Sigmoid colon (tissue), 7 donors: ENCODE measurements around the gene SPRR4. TPM values are rescaled to one million over a fixed set of nuclear protein-coding genes. Genes with fewer than 3 reads are reported as not detected.

Source experiments
- DNase-seq: peaks from one replicate; pipeline ENCODE4 v3.0.0-alpha.2; 2019
- H3K27ac ChIP-seq, 4 donors: fragments of 200-600 bp; sonication (generic); one replicate each; pipeline ENCODE4 v1.5.1; 2016 to 2019; ENCODE audit warnings: mild to moderate bottlenecking in 1 of 4
- H3K27me3 ChIP-seq, 3 donors: fragments of 200-600 bp; sonication (generic); one replicate each; pipeline ENCODE4 v1.5.1; 2019; ENCODE audit warnings: mild to moderate bottlenecking in 1 of 3
- H3K36me3 ChIP-seq, 4 donors: fragments of 200-600 bp; sonication (generic); one replicate each; pipeline ENCODE4 v1.5.1; 2016 to 2019
- H3K4me1 ChIP-seq, 4 donors: fragments of 200-600 bp; sonication (generic); one replicate each; pipeline ENCODE4 v1.5.1; 2017 to 2019
- H3K4me3 ChIP-seq, 4 donors: fragments of 200-600 bp; sonication (generic); one replicate each; pipeline ENCODE4 v1.5.1; 2017 to 2019; ENCODE audit warnings: mild to moderate bottlenecking in 2 of 4, moderate library complexity in 1 of 4
- H3K9me3 ChIP-seq, 4 donors: fragments of 200-600 bp in 3 of 4; sonication (generic) in 3 of 4; one replicate each; pipeline versions ENCODE4 v1.5.1 to v1.6.1; 2013 to 2019
- EP300 ChIP-seq, 4 donors: sonication (generic); formaldehyde crosslinking; IDR thresholded peaks; one replicate each; pipeline ENCODE4 v1.6.1; 2017; ENCODE audit warnings: antibody characterized with exemption in 4 of 4
- POLR2A ChIP-seq, 2 donors: fragments of 450-650 bp; IDR thresholded peaks; one replicate each; pipeline ENCODE4 v1.6.1; 2016; ENCODE audit warnings: antibody characterized with exemption in 2 of 2, mild to moderate bottlenecking in 2 of 2, moderate library complexity in 2 of 2
- POLR2AphosphoS5 ChIP-seq, 4 donors: sonication (generic); formaldehyde crosslinking; IDR thresholded peaks; one replicate each; pipeline ENCODE4 v1.6.1; 2017; ENCODE audit warnings: antibody characterized with exemption in 4 of 4
- WGBS, 2 donors: extraction: QIAGEN DNeasy Blood & Tissue Kit; methylation state at CpG; one replicate each; pipeline ENCODE4 v1.1.7; 2013; 5-methylcytosine and 5-hydroxymethylcytosine counted together
- intact Hi-C: fragments of 100-400 bp; cut with DNase I; formaldehyde crosslinking; loops from one replicate; pipeline ENCODE4 v1.15.1; 2023
- polyA plus RNA-seq, 3 donors: library from polyadenylated mRNA; stranded (reverse); fragments of 200-250 nt; gene quantifications; one replicate each; pipeline ENCODE4 v1.2.3, GENCODE V29; 2013
- total RNA-seq, 4 donors: library from RNA; depleted of rRNA; stranded (reverse); fragments of >200 nt; gene quantifications; one replicate each; pipeline ENCODE4 v1.1.0, GENCODE V29; 2016
- TF ChIP-seq, protein P1 (sequence below), 4 experiments: fragments of 450-650 bp in 3 of 4; fragments of 200-600 bp in 1 of 4; IDR thresholded peaks; one replicate each; pipeline ENCODE4 v1.5.1; 2016 to 2019; ENCODE audit warnings: antibody characterized with exemption in 4 of 4, mild to moderate bottlenecking in 3 of 4, moderate library complexity in 2 of 4
- donor health status: healthy with polysubstance abuse.
- donor health status: Bipolar disorder and iron deficiency.
- donor health status: healthy.

The SPRR4 gene
- total and polyA plus RNA-seq, 7 donors: not detected

DNA sequence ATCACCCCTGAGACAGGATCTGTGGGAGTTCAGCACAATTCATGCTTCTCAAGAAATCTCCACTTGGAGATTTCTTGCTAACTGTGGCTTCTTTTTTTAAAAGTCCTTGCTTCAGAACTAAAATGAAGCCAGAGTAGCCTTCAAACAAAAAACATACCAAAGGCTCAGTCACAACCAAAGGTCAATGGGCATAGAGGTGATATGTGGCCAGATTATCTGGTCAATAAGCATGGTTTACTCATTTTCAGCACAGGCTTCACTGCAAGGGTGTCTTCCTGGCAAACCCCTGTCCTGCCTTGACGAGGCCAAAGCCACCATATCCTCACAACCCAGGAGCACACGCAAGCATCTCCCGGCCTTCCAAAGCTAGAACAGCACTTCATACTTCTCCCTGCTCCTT lies 11.2 kb upstream of the SPRR4 start:
- H3K9me3 ChIP-seq: no peaks in the 10 kb centered on the region
- H3K4me3 ChIP-seq: no peak overlapping the region
- TF ChIP-seq EP300 (IDR thresholded peaks at IDR 0.05): no peak
- no peak for TF ChIP-seq POLR2A (IDR thresholded peaks at IDR 0.05)
- TF ChIP-seq, protein P1, sequence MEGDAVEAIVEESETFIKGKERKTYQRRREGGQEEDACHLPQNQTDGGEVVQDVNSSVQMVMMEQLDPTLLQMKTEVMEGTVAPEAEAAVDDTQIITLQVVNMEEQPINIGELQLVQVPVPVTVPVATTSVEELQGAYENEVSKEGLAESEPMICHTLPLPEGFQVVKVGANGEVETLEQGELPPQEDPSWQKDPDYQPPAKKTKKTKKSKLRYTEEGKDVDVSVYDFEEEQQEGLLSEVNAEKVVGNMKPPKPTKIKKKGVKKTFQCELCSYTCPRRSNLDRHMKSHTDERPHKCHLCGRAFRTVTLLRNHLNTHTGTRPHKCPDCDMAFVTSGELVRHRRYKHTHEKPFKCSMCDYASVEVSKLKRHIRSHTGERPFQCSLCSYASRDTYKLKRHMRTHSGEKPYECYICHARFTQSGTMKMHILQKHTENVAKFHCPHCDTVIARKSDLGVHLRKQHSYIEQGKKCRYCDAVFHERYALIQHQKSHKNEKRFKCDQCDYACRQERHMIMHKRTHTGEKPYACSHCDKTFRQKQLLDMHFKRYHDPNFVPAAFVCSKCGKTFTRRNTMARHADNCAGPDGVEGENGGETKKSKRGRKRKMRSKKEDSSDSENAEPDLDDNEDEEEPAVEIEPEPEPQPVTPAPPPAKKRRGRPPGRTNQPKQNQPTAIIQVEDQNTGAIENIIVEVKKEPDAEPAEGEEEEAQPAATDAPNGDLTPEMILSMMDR (IDR thresholded peaks at IDR 0.05): no peak
- TF ChIP-seq POLR2AphosphoS5 (IDR thresholded peaks at IDR 0.05): no peak
- 73 to 84% methylated on average over 3 of the region's 3 CpGs for WGBS, 2 donors
- no peaks in the 10 kb centered on the region for H3K4me1 ChIP-seq
- DNase-seq: no peak
- intact Hi-C loops: no loop called here
- no peaks in the 10 kb centered on the region for H3K36me3 ChIP-seq
- no peaks in the 10 kb centered on the region for H3K27me3 ChIP-seq
- H3K27ac ChIP-seq: no peak overlapping the region

DNA sequence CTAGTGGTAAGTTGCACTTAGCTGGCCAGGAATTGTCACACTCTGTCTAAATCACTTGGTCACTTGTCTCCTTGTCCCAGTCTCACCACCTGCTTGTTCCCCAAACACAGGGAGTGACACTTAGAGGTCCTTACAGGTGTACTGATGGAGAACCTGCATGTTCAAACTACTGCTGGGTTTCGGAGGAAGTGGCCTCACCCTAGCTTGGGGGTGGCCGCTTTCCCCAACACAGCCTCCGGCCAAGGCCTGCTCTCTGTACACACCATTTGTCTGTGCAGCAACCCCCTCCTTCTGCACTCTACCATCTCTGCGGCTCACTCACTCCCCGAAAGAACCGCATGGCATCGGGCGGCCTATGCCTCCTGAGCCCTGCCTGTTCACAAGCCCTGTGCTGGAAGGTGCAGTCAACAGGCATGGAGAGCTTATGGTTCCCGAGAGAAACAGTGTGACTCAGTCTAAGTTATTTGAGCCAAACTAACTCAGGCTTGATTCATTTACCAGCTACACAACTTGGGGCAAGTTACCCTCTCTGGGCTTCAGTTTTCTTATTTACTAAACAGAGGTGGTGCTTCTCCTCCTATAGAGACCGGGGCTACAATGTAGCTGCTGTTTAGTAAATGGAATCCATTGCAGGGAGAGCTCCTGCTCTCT lies 10.5 kb upstream of the SPRR4 start:
- no peaks in the 10 kb centered on the region for H3K9me3 ChIP-seq
- no peak for DNase-seq
- TF ChIP-seq POLR2AphosphoS5 (IDR thresholded peaks at IDR 0.05) (no peak), POLR2A (IDR thresholded peaks at IDR 0.05) (no peak), EP300 (IDR thresholded peaks at IDR 0.05) (no peak)
- TF ChIP-seq, protein P1 (IDR thresholded peaks at IDR 0.05): no peak
- H3K4me3 ChIP-seq: no peak overlapping the region
- intact Hi-C loops: no loop called here
- no peaks in the 10 kb centered on the region for H3K4me1 ChIP-seq
- no peaks in the 10 kb centered on the region for H3K27me3 ChIP-seq
- no peak overlapping the region for H3K27ac ChIP-seq
- WGBS, 2 donors: 93 to 94% methylated on average over 10 of the region's 10 CpGs
- H3K36me3 ChIP-seq: no peaks in the 10 kb centered on the region

DNA sequence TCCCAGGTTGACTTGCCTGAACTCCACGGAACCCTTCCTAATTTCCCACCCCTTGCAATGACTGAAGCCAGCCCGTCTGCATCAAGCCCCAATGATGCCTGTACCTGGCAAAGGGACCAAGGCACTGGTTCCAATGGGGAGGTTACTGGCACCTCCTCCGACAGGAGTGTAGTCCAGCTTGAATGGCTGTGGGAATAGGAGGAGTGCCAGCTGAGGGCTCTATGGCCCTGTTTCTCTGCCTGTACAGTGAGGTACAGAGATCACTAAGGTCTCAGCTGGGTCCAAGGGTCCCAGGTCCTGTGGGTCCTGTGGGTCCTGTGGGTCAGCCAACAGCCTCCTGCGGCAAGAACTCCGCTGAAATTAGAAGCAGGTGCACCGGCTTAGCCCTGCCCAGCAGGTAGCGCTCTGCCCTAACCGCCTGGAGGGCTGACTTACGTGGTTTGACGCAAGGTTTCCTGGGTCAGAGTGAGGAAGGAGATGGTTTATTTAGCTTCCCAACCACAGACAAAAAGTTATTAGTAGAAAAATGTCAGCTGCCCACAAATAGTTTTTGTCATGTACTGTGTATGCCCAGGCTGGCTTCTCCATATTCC lies 9.9 kb upstream of the SPRR4 start:
- no peak for TF ChIP-seq EP300 (IDR thresholded peaks at IDR 0.05)
- TF ChIP-seq POLR2AphosphoS5 (IDR thresholded peaks at IDR 0.05): no peak
- TF ChIP-seq, protein P1 (IDR thresholded peaks at IDR 0.05): no peak
- no peak for TF ChIP-seq POLR2A (IDR thresholded peaks at IDR 0.05)
- no peaks in the 10 kb centered on the region for H3K36me3 ChIP-seq
- no peak for DNase-seq
- no peak overlapping the region for H3K4me3 ChIP-seq
- 57 to 74% methylated on average over 10 of the region's 10 CpGs for WGBS, 2 donors
- intact Hi-C loops: no loop called here
- H3K9me3 ChIP-seq: no peaks in the 10 kb centered on the region
- H3K4me1 ChIP-seq: no peaks in the 10 kb centered on the region
- H3K27ac ChIP-seq: no peak overlapping the region
- H3K27me3 ChIP-seq: no peaks in the 10 kb centered on the region

DNA sequence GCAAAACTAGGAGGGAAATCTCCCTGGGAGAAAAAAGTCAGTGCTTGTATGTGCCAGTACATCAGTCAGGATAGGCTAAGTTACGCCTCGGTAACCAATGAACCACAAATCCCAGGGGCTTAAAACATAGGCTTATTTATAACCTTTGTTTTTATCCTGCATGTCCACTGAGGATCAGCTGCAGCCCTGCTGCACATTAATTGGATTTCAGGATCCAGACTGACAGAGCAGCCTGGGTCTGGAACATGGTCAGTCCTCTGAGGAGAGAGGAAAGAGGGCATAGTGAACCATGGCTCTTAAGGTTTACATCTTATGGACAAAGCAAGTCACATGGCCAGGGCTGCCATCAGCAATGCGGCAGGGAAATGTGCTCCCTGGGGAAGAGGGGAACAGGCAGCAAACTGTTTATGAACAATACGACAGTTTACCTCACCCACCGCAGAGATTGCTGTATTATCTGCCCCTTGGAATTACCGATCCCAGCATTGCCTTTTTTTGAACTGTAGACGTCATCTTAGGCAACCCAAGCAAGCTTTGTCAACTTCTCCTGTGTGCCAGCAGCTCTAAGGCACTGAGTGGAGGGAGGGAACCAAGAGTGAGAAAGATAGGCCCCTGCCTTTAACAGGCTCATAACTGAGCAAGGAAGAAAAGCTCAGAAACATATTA lies 9.1 kb upstream of the SPRR4 start:
- intact Hi-C loops: no loop called here
- H3K27me3 ChIP-seq: no peaks in the 10 kb centered on the region
- H3K9me3 ChIP-seq: no peaks in the 10 kb centered on the region
- H3K27ac ChIP-seq: no peak overlapping the region
- H3K4me1 ChIP-seq: no peaks in the 10 kb centered on the region
- DNase-seq: no peak
- H3K36me3 ChIP-seq: no peaks in the 10 kb centered on the region
- TF ChIP-seq POLR2A (IDR thresholded peaks at IDR 0.05) (no peak), EP300 (IDR thresholded peaks at IDR 0.05) (no peak), POLR2AphosphoS5 (IDR thresholded peaks at IDR 0.05) (no peak)
- TF ChIP-seq, protein P1 (IDR thresholded peaks at IDR 0.05): no peak
- H3K4me3 ChIP-seq: no peak overlapping the region
- WGBS, 2 donors: 71 to 87% methylated on average over 7 of the region's 7 CpGs
